ENCODE data around the gene GNG12. TPM values are rescaled to one million over a fixed set of nuclear protein-coding genes. Genes with fewer than 3 reads are reported as not detected.

GNG12 gene
- total RNA-seq, 1 donor from 2014 or later, result 23.2 TPM

- H3K36me3 Mint-ChIP-seq, result peaks cover 5% of the 10 kb centered on the region
- TF ChIP-seq, protein P1, sequence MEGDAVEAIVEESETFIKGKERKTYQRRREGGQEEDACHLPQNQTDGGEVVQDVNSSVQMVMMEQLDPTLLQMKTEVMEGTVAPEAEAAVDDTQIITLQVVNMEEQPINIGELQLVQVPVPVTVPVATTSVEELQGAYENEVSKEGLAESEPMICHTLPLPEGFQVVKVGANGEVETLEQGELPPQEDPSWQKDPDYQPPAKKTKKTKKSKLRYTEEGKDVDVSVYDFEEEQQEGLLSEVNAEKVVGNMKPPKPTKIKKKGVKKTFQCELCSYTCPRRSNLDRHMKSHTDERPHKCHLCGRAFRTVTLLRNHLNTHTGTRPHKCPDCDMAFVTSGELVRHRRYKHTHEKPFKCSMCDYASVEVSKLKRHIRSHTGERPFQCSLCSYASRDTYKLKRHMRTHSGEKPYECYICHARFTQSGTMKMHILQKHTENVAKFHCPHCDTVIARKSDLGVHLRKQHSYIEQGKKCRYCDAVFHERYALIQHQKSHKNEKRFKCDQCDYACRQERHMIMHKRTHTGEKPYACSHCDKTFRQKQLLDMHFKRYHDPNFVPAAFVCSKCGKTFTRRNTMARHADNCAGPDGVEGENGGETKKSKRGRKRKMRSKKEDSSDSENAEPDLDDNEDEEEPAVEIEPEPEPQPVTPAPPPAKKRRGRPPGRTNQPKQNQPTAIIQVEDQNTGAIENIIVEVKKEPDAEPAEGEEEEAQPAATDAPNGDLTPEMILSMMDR (conservative IDR thresholded peaks at IDR 0.05), result no peak
Measured at GRCh38 chr1:67695963-67696362, 137.3 kb downstream of the GNG12 start.

DNA sequence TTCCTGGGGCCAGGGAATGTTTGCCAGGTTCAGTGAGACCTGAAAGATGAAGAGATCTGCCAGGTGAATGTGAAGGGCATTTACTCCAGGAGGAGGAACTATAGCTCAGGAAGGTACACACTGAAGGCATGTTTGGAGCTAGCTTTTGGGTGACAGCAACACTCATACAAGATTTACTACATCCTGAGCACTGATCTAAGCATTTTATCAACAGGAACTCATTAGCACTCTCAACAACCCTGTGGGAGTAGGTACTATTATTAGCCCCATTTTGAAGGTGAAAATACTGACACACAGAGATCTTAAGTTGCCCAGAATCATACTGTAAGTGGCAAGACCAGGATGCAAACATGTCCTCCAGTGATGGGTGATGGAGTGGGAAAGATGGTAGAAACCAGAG lies 141.6 kb downstream of the GNG12 start:
- H3K36me3 Mint-ChIP-seq, result peaks cover 19% of the 10 kb centered on the region
- no peak overlapping the region for H3K27ac Mint-ChIP-seq
- DNase-seq (ENCODE audit: extremely low spot score, unreplicated experiment), result no peak
- H3K4me3 Mint-ChIP-seq, result no peak overlapping the region
- TF ChIP-seq, protein P1 (conservative IDR thresholded peaks at IDR 0.05), result no peak
- no peaks in the 10 kb centered on the region for H3K9me3 Mint-ChIP-seq
- H3K27me3 Mint-ChIP-seq, result no peaks in the 10 kb centered on the region
- peaks cover 21% of the 10 kb centered on the region for H3K4me1 Mint-ChIP-seq (ENCODE audit: unreplicated experiment)

More at GRCh38 chr1:67695963-67696362, 137.3 kb downstream of the GNG12 start:
- Mint-ChIP-seq H3K27me3 (no peaks in the 10 kb centered on the region), H3K9me3 (no peaks in the 10 kb centered on the region), H3K27ac (no peak overlapping the region), H3K4me1 (ENCODE audit: unreplicated experiment) (peaks cover 12% of the 10 kb centered on the region), H3K4me3 (no peak overlapping the region)
- no peak for DNase-seq (ENCODE audit: extremely low spot score, unreplicated experiment)

DNA sequence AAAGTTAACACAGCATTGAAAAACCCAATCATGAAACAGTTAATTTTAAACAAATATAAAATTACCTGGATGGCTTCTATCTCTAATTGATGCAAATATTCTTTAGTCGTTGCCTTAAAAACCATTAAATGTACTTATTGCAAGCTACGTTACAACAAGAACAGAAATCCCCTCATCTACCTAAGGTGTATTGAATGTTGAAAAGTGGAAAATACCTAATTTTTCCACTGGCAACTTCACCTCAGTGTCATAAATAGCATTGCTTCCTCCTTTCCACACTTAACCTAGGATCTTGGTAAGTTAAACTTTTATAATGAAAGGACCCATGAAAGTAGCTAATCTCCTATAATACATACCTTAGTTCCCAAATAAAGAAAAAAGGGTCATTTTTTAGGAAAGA lies 142.9 kb downstream of the GNG12 start:
- H3K9me3 Mint-ChIP-seq, result no peaks in the 10 kb centered on the region
- peaks cover 23% of the 10 kb centered on the region for H3K4me1 Mint-ChIP-seq (ENCODE audit: unreplicated experiment)
- H3K27me3 Mint-ChIP-seq, result no peaks in the 10 kb centered on the region
- H3K4me3 Mint-ChIP-seq, result no peak overlapping the region
- TF ChIP-seq, protein P1 (conservative IDR thresholded peaks at IDR 0.05), result no peak
- no peak overlapping the region for H3K27ac Mint-ChIP-seq
- DNase-seq (ENCODE audit: extremely low spot score, unreplicated experiment), result no peak
- peaks cover 22% of the 10 kb centered on the region for H3K36me3 Mint-ChIP-seq

- TF ChIP-seq, protein P1 (conservative IDR thresholded peaks at IDR 0.05), result no peak
- H3K36me3 Mint-ChIP-seq, result peaks cover 24% of the 10 kb centered on the region
- H3K4me3 Mint-ChIP-seq, result no peak overlapping the region
- no peak for DNase-seq (ENCODE audit: extremely low spot score, unreplicated experiment)
- no peaks in the 10 kb centered on the region for H3K9me3 Mint-ChIP-seq
- no peak overlapping the region for H3K27ac Mint-ChIP-seq
- peaks cover 23% of the 10 kb centered on the region for H3K4me1 Mint-ChIP-seq (ENCODE audit: unreplicated experiment)
- no peaks in the 10 kb centered on the region for H3K27me3 Mint-ChIP-seq
Measured at GRCh38 chr1:67690018-67690363, 143.3 kb downstream of the GNG12 start.

GRCh38 chr1:67689267-67690017 lies 143.8 kb downstream of the GNG12 start:
- peak overlapping the region; percentile 64 for H3K4me3 Mint-ChIP-seq
- TF ChIP-seq, protein P1 (conservative IDR thresholded peaks at IDR 0.05), result no peak
- H3K27me3 Mint-ChIP-seq, result no peaks in the 10 kb centered on the region
- peak overlapping the region; percentile 75 for H3K27ac Mint-ChIP-seq
- no peaks in the 10 kb centered on the region for H3K9me3 Mint-ChIP-seq
- DNase-seq (ENCODE audit: extremely low spot score, unreplicated experiment), result no peak
- H3K4me1 Mint-ChIP-seq (ENCODE audit: unreplicated experiment), result peaks cover 23% of the 10 kb centered on the region
- H3K36me3 Mint-ChIP-seq, result peaks cover 26% of the 10 kb centered on the region
